ENCODE data around the gene MAML3.

GRCh38 chr4:139910106-139910505 lies 243.9 kb downstream of the MAML3 start:
- TF ChIP-seq CTCF (IDR thresholded peaks at IDR 0.05; ENCODE audit: insufficient read depth, low read depth, low read length) (no peak), EZH2 (IDR thresholded peaks at IDR 0.05; ENCODE audit: insufficient read depth, low read length) (no peak)

Measured in astrocyte (in vitro differentiated cells and primary cell).